ENCODE data around the gene B3GNT5.

B3GNT5 gene

DNA sequence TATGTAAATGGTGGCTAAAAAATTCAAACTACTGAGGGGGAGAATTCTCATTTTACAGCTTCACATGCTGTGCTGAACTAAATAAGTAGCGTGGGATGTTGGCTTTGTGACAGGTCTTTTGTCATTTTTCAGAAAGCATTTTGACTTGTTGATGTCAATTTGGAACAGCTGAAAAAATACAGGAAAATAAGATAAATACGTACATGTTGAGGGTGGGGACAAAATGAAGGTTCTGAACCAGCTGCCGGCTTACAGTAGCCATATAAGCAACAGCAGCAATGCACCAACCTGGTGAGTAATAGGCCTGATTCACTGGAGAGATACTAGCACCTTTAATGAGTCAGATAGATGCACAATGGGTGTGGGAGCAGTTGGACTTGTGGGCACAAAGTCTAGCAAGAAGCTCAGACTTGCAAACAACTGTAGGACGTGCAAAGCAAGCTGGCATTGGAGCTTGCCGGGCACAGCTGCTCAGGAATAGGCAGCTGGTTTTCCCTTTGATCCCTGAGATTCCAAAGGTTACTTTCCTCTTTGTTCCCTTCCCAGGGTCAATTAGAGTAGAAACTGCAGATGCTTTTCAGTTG, 12.9 kb downstream of the B3GNT5 start:
- peak; percentile 52 for DNase-seq

DNA sequence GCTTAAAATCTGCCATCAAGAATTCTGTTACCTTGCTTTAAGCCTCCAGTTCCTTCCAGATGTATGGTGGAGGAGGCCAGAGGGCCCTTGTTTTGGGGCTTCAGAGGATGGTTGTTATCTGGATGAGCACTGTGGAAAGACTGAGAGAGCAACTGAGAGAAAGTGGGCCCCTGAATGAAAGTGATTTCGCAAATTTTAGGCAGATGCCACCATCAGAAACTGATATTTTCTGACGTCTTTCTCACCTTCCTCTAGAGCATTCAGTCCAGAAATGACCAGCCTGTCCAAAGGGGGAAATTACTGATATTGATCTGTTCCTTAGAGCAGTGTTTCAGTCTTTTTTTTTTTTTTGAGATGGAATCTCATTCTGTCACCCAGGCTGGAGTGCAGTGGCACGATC, 13.4 kb downstream of the B3GNT5 start:
- DNase-seq, result no peak

DNA sequence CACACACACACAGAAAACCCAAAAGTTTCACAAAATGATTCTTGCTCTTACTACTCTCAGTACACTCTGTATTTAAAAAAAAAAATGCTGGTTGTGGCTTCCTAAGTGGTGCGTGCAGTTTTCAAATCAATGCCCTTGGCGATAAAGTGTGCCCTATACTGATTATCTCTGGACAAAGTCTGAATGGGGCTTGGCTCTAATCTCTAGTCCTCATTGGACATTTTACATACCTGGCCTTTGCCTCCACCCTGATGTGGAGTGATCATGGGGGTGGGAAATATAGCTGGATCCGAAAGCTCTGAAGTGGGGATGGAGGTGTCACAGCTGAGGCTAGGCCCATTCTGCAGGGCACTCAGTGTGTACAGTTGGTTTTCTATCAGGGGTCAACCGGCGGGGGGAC, 14.1 kb downstream of the B3GNT5 start:
- DNase-seq, result no peak

DNA sequence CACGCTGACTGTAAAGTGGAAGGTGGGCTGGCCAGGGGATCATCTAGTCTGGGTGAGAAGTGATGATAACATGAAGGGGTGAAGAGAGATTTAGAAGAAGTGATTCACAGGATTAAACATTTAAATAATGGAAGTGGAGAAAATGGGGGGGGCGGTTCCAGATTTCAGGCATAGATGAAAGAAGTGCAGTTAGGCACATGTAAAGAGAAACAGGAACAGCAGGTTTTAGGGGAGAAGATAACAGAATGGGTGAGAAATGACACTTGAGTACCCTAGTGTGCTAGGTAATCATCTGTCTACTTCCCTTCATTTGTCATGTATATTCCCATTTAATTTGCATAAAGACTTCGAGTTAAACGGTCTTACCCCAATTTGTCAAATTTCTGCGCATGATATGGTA, 15.3 kb downstream of the B3GNT5 start:
- DNase-seq, result no peak

DNA sequence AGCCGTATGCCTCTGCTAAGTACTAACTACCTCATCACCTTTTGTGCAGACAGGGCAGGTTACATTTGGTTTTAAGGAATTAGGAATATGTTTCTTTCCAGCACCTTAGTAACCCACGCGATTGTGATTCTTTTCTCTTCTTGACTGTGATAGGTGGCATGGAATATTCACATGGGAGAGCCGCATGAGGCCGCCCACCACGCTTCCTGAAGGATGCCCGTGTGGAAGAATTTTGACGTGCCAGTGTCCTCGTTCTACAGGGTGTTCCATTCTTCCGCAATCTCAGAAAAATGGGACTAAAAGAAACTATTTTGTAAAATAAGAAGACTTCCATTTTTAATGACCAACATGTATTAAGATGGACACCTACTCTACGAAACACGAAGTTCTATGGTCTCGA, 16.3 kb downstream of the B3GNT5 start:
- DNase-seq, result no peak

DNA sequence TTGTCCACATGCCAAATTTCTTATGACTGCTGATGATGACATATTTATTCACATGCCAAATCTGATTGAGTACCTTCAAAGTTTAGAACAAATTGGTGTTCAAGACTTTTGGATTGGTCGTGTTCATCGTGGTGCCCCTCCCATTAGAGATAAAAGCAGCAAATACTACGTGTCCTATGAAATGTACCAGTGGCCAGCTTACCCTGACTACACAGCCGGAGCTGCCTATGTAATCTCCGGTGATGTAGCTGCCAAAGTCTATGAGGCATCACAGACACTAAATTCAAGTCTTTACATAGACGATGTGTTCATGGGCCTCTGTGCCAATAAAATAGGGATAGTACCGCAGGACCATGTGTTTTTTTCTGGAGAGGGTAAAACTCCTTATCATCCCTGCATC, 17.3 kb downstream of the B3GNT5 start:
- DNase-seq, result no peak

DNA sequence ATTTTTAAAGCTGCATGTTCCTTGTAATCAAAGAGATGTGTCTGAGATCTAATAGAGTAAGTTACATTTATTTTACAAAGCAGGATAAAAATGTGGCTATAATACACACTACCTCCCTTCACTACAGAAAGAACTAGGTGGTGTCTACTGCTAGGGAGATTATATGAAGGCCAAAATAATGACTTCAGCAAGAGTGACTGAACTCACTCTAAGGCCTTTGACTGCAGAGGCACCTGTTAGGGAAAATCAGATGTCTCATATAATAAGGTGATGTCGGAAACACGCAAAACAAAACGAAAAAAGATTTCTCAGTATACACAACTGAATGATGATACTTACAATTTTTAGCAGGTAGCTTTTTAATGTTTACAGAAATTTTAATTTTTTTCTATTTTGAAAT, 19.1 kb downstream of the B3GNT5 start:
- no peak for DNase-seq

DNA sequence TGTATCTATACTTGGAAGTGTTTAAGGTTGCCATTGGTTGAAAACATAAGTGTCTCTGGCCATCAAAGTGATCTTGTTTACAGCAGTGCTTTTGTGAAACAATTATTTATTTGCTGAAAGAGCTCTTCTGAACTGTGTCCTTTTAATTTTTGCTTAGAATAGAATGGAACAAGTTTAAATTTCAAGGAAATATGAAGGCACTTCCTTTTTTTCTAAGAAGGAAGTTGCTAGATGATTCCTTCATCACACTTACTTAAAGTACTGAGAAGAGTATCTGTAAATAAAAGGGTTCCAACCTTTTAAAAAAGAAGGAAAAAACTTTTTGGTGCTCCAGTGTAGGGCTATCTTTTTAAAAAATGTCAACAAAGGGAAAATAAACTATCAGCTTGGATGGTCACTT, 19.7 kb downstream of the B3GNT5 start:
- no peak for DNase-seq

DNA sequence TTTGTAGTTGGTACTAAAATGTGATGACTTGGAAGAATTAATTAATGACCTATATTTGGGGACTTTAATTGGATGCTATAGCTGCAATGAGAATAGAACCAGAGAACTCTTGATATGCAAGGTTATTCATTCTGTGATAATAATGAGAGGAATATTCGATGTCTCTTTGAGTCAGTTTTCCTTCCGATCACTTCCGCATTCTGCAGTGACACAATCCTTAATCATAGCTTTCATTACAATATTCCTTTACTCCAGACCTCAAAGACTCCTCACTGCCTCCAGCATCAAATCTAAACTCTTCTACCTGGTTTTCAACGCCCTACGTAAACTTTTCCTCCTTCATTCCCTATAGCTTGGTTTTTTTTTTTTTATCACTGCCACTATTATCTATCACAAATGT, 21.6 kb downstream of the B3GNT5 start:
- no peak for DNase-seq

DNA sequence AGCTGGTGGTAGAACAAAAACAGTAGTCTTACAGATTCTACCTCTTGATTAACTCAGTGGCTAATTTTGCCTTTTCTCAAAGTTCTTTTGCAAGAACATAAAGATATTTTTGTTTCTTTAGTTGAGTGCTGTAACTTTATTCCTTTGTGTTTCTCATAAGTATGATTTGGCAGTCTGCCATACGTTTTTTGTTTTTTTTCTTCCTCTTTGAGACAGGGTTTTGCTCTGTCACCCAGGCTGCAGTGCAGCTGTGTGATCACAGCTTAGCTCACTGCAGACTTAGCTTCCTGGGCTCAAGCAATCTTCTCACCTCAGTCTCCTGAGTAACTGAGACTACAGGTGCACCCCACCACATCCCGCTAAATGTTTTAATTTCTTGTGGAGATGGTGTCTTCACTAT, 22.4 kb downstream of the B3GNT5 start:
- peak; percentile 66 for DNase-seq

DNA sequence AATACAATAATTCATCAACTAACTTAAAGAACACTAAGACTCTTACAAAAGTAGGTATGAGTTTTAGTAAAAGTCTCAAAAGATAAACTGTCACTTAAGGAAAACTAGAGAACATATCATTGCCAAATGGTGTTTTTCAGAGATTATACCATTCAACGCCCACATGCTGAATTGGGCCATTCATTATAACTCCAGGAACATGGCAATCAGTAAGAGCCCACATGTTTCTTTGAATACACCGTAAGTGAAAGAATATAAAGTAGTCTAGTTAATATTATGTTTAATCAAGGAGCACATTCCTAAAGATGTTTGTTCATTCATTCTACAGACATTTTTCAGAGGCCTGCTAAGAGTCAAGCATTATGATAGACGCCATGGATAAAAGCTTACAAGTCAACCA, 22.9 kb downstream of the B3GNT5 start:
- no peak for DNase-seq

DNA sequence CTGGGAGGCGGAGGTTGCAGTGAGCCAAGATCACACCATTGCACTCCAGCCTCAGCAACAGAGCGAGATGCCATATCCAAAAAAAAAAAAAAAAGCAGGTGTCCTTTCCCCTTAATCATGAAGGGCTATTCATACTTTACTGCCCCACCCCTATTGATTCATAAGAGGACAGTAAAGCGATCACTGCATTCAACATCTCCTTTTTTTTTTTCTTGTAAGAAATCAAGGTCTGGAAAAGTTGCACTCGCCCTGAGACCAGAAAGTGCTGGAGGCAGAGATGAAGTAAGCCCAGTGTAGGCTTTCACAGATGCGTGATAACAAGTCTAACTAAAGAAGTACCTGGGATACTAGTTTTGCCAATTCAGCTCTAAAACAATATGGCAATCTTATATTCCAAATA, 24.2 kb downstream of the B3GNT5 start:
- no peak for DNase-seq

DNA sequence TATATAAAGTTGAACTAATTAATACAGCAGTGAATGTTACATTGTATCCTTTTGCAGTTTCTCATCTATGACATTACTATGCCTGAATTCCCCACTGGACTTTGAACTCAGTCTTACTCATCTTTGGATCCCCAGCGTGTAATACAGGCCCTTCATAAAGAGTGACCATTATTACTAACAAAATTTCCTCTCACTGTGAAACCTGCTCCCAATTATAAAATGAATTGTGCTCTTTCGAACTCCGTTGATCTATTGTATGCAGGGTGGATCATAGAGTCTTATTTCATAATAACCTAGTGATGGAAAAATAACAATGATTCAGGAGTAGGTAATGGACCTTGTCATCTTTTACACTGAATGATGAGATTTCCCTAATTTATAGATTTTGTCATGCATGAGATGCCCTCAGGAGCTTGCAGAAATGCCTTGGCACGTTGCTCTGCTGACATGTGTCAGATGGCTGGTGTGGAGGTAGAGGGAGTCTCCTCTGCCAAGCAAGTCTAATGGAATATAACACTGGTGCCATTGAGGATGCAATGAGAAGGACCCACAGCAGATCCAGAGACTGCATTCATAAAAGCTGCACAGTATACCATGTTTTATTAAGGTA, 25.5 kb downstream of the B3GNT5 start:
- DNase-seq, result no peak

DNA sequence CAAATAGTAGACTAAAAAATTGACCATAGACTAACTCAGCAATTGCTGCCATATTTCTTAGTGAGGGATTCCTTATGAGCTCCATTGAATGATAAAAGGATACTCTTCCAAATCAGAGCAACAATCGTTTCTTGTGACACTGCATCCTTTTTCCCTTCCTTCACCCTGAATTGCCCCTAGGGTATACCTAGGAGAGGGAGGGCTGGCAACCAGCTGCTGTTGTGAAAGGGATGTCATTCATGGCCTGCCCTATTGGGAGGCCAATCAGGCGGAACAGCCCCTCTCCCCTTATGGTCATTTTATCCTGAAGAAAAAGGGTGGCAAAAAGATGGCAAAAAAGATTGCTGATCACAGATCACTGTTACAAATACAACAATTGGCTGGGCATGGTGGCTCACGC, 26.3 kb downstream of the B3GNT5 start:
- DNase-seq, result no peak

DNA sequence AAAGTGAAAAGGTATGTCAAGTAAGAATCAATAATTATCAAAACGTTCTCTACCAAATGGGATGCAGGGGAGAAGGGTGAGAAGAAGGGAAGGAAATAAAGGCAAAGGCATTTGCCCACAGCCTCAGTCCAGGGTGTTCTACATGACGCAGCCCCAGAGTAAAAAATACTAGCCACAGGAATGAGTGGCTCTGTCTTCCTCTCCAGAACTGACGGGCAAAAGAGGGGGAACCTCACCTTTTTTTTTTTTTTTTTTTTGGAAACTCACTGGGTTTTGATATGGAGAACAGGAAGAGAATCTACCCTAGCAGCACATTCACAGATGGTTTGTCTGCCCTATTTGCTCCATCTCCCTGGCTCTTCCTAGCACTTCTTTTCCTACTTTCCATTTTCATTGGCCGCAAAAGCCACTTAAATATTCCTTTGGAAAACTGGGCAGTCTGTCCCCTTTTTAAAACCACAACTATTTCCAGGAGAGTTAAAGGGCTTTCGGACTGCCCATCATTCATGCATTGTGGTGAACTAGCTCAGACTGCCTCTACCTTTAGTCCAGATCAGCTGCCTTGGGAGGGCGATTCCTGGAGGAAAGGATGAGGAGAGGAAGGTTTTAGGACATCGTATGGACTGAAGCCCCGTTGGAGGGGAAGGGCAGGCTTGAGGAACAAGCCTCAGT, 28.2 kb downstream of the B3GNT5 start:
- DNase-seq, result no peak

DNA sequence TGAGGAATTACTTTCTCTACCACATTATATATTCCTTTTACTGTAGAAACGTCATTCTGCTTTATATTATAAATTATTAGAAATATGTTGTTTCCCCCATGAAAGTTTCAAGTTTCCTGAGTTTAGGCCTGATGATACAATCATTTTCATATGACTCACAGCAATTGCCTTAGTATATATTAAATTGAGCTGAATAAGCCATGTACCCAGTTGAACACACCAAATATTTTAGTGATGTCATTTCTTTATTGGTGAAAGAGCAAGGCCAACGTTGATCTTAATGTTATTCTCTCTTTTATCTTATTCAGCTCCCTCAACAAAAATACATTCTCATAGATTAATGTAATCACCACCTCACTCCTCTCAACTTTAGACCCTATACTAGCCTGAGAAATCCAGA, 30.8 kb downstream of the B3GNT5 start:
- DNase-seq, result no peak

DNA sequence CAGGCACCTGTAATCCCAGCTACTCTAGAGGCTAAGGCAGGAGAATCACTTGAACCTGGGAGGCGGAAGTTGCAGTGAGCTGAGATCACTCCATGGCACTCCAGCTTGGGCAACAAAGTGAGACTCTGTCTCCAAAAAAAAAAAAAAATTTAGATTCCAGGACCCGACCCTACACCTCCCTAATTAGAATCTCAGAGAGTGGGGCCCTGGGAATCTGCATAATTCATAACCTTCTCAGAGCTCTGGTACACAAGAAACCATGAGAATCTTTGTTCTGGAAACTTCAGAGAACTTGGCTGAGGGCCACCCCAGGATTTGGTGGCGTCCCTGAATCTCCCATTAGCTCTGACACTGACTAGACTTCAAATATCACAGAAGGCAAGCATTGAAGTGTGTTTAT, 31.5 kb downstream of the B3GNT5 start:
- DNase-seq, result no peak

DNA sequence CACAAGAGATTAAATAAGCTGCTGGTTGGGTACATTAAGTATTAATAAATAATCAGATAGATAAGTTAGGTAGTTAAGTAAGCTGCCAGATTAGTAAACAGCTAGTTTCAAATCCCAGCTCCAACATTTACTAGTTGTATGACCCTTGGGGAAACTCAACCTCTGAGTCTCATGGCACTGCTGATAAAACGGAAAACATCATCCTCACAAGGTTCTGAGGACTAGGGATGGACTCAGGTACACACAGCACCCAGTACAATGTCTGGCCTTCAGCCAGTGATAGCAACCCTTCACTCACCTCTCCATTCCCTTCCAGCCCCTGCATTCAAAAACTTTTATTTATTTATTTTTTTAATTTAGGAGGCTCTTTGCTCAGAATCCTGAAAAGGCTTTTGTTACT, 32.3 kb downstream of the B3GNT5 start:
- no peak for DNase-seq

DNA sequence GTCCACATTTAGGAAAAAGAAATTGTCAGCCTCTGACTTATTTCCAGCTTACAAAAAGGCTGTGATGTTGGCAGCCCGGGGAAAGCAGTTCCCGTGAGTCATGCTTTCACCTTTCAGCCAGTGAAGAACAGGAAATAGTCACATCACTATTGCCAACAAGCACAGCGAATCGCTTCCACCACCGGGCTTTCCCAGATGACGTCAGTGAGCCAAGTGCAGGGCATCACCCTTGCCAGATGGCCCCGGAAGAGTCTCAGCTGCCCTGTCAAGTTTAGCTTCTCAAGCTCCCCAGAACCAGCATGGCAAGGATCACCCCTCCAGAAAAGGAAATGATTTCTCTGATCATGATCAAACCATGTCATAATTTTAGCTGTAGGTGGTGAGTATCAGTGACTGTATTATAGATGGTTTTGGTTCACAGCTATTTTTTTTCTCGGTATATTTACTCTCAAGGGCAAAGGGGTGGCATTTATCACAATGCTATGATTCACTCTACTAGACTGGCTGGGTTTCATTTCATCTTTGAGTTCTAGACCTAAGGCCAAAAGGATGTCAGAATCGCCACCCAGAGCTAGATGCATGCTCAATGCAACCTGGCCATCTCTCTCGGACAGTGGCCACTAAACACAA, 32.9 kb downstream of the B3GNT5 start:
- peak; percentile 85 for DNase-seq

DNA sequence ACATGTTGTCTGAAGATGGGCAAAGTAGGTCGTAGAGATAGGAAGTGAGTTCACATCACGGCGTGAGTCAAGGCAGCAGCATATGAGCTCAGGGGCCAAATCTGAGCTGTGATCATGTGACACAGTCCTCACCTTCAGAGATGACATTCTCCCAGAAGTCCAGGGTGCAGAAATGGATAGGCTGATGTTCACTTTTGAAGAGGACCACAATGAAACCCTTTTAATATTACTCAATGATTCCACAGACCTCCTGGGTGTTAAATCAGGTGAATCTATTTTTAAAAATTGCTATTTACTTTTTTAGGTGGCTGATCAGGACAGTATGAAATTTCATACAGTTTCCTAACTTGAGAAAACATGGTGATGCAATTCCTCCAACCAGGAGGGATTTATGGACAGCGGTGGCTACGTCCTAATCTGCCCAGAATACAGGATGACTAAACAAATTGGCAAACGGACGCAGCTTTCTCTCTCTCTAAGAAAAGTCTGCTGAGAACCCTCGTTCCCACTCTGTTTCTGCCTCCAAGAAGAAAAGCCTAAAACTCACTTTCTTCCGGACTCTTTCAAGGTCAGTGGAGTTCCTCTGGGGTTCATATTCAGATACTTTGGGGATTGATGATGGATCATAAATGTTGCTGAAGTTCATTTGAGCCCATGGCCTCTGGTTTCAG, 34.4 kb downstream of the B3GNT5 start:
- peak; percentile 39 for DNase-seq

DNA sequence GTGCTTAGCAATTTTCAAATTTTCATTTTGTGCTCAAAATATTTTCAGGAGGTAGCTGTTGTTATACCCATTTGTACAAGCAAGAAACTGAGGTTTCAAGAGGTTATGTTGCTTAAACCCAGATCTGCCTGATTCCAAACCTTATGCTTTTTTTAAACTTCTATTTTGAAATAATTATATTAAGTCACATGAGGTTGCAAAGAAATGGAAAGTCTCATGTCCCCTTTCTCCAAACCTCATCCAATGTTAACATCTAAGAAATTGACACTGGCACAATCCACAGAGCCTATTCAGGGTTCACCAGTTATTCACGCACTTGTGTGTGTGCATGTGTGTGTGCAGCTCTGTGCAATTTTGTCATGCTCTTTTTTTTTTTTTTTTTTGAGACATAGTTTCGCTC, 35.1 kb downstream of the B3GNT5 start:
- DNase-seq, result no peak

DNA sequence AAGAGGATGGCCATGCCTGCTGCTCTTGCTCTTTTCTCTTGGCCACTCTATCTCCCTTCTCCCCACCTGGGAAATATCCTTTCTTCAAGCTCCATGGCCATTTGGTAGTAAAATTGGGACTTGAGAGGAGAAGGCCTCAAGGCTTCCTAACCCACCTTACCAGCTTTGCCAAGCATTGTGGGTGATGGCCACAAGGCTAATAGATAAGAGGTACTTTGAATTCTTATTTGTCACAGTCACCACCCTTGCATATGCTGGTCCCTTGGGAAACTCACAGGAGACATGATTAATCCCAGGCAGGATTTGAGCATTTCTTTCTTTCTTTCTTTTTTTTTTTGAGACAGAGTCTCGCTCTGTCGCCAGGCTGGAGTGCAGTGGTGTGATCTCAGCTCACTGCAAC, 37.2 kb downstream of the B3GNT5 start:
- no peak for DNase-seq

DNA sequence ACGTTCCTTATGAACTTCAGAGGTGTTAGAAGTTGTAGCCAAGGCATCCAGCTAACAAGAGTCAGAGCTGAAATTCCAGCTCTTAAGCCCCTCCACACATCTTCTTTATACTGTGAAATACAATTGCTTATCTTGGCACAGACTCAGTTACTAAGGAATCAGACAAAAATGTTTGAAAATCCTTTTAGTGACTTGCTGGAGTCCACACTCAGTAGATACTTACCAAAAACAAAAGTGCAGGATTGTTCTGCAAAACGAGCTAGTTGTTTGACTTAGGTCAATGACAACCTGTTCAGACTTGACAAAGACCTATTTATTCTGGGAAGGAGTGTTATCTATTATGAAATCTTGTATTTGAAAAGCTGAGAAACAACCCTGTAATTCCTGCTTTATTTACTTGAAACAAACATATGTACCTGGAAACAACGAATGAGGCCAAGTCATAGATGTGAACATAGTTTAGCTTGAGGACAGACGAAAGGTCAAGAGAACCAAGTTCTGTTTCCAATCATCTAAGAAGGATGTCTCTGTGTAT, 38.5 kb downstream of the B3GNT5 start:
- DNase-seq, result peak; percentile 78

All from fibroblast of skin of scalp (primary cell).